ENCODE measurements around the gene SERPINE3.

SERPINE3 gene

GRCh38 chr13:51339354-51339753 is at the start of gene SERPINE3:
Gene SERPINE3 (plus strand): TSS chr13:51339691. CDS start chr13:51341092, 1,401 bp downstream.
- FAIRE-seq (no peak), DNase-seq (ENCODE audit: low spot score) (no peak)

GRCh38 chr13:51291341-51291740 is 48.1 kb upstream of the SERPINE3 start:
- FAIRE-seq (no peak), DNase-seq (ENCODE audit: low spot score) (peak; percentile 35)

GRCh38 chr13:51292000-51292565 is 47.4 kb upstream of the SERPINE3 start:
- no peak for FAIRE-seq
- DNase-seq (ENCODE audit: low spot score), result no peak

GRCh38 chr13:51297556-51297955 is 41.9 kb upstream of the SERPINE3 start:
- FAIRE-seq (no peak), DNase-seq (ENCODE audit: low spot score) (no peak)

- FAIRE-seq, result no peak
Observed at GRCh38 chr13:51298812-51299211, 40.7 kb upstream of the SERPINE3 start.

GRCh38 chr13:51303063-51303552 is 36.4 kb upstream of the SERPINE3 start:
- no peak for FAIRE-seq
- DNase-seq (ENCODE audit: low spot score), result no peak

More at GRCh38 chr13:51298812-51299211, 40.7 kb upstream of the SERPINE3 start:
- no peak for DNase-seq (ENCODE audit: low spot score)

- no peak for DNase-seq (ENCODE audit: low spot score)
- FAIRE-seq, result no peak
Observed at GRCh38 chr13:51303882-51304281, 35.6 kb upstream of the SERPINE3 start.

GRCh38 chr13:51305271-51305967 is 34.1 kb upstream of the SERPINE3 start:
- DNase-seq (ENCODE audit: low spot score), result no peak
- FAIRE-seq, result no peak

- DNase-seq (ENCODE audit: low spot score) (no peak), FAIRE-seq (no peak)
Observed at GRCh38 chr13:51308781-51309180, 30.7 kb upstream of the SERPINE3 start.

GRCh38 chr13:51311231-51311630 is 28.3 kb upstream of the SERPINE3 start:
- FAIRE-seq, result no peak
- DNase-seq (ENCODE audit: low spot score), result no peak

- no peak for DNase-seq (ENCODE audit: low spot score)
- FAIRE-seq, result no peak
Observed at GRCh38 chr13:51311957-51312520, 27.5 kb upstream of the SERPINE3 start.

GRCh38 chr13:51313619-51314018 is 25.9 kb upstream of the SERPINE3 start:
- FAIRE-seq, result no peak
- no peak for DNase-seq (ENCODE audit: low spot score)

- DNase-seq (ENCODE audit: low spot score), result no peak
- no peak for FAIRE-seq
Observed at GRCh38 chr13:51317262-51317661, 22.2 kb upstream of the SERPINE3 start.

GRCh38 chr13:51318015-51318414 is 21.5 kb upstream of the SERPINE3 start:
- FAIRE-seq (no peak), DNase-seq (ENCODE audit: low spot score) (no peak)

GRCh38 chr13:51318876-51319275 is 20.6 kb upstream of the SERPINE3 start:
- FAIRE-seq, result no peak
- DNase-seq (ENCODE audit: low spot score), result no peak

GRCh38 chr13:51321836-51322235 is 17.7 kb upstream of the SERPINE3 start:
- DNase-seq (ENCODE audit: low spot score) (no peak), FAIRE-seq (no peak)

- DNase-seq (ENCODE audit: low spot score) (no peak), FAIRE-seq (no peak)
Observed at GRCh38 chr13:51322826-51323225, 16.7 kb upstream of the SERPINE3 start.

GRCh38 chr13:51323824-51324511 is 15.5 kb upstream of the SERPINE3 start:
- FAIRE-seq, result no peak
- DNase-seq (ENCODE audit: low spot score), result no peak

GRCh38 chr13:51324714-51325420 is 14.6 kb upstream of the SERPINE3 start:
- DNase-seq (ENCODE audit: low spot score) (no peak), FAIRE-seq (no peak)

GRCh38 chr13:51325837-51326236 is 13.7 kb upstream of the SERPINE3 start:
- FAIRE-seq (no peak), DNase-seq (ENCODE audit: low spot score) (no peak)

- DNase-seq (ENCODE audit: low spot score) (no peak), FAIRE-seq (no peak)
Observed at GRCh38 chr13:51326777-51327176, 12.7 kb upstream of the SERPINE3 start.

Measured in urothelium cell line (cell line).